NCI-H1092 (cell line): ENCODE measurements around the gene FARSA.
A peak's percentile ranks its signal among the peaks of the same experiment; 100 is the strongest.
"Not testable (repeated sequence)": the region's sequence is repeated elsewhere in the genome, so short reads cannot be mapped to it uniquely, and the experiment has no call there.

Experiments
- DNase-seq: peaks from one replicate; lab custom pipeline; 2025; lab: John Stamatoyannopoulos, UW

FARSA gene

GRCh38 chr19:12933287-12934072 is at the start of gene FARSA:
Gene FARSA, minus strand, starts transcription at chr19:12933711. Its CDS starts 15 bp downstream, at chr19:12933696.
- DNase-seq, result peak; percentile 86

GRCh38 chr19:12983091-12983490 is 49.6 kb upstream of the FARSA start:
- DNase-seq, result no peak

- no peak for DNase-seq
Measured at GRCh38 chr19:12982648-12983047, 49.1 kb upstream of the FARSA start.

- no peak for DNase-seq
Measured at GRCh38 chr19:12979974-12980373, 46.5 kb upstream of the FARSA start.

GRCh38 chr19:12976109-12976508 is 42.6 kb upstream of the FARSA start:
- DNase-seq, result not testable (repeated sequence)

GRCh38 chr19:12975221-12975741 is 41.8 kb upstream of the FARSA start:
- peak; percentile 18 for DNase-seq

GRCh38 chr19:12974301-12975220 is 41.0 kb upstream of the FARSA start:
- DNase-seq, result peak; percentile 14

- no peak for DNase-seq
Measured at GRCh38 chr19:12973236-12973635, 39.7 kb upstream of the FARSA start.

- DNase-seq, result no peak
Measured at GRCh38 chr19:12970070-12970820, 36.7 kb upstream of the FARSA start.

- DNase-seq, result peak; percentile 31
Measured at GRCh38 chr19:12969292-12969988, 35.9 kb upstream of the FARSA start, which contains the start of gene DAND5. Gene DAND5, plus strand, starts transcription at chr19:12969576. Its CDS starts 85 bp downstream, at chr19:12969661.

- no peak for DNase-seq
Measured at GRCh38 chr19:12967907-12968306, 34.4 kb upstream of the FARSA start.

- no peak for DNase-seq
Measured at GRCh38 chr19:12965812-12966135, 32.3 kb upstream of the FARSA start.

- DNase-seq, result peak; percentile 72
Measured at GRCh38 chr19:12965017-12965811, 31.7 kb upstream of the FARSA start.

- no peak for DNase-seq
Measured at GRCh38 chr19:12959481-12959880, 26.0 kb upstream of the FARSA start.

GRCh38 chr19:12957389-12957952 is 24.0 kb upstream of the FARSA start:
- DNase-seq, result not testable (repeated sequence)

- DNase-seq, result peak; percentile 42
Measured at GRCh38 chr19:12956446-12957388, 23.2 kb upstream of the FARSA start, which contains the start of gene GADD45GIP1. Gene GADD45GIP1, minus strand, starts transcription at chr19:12957223. Its CDS starts 11 bp downstream, at chr19:12957212.

GRCh38 chr19:12955996-12956395 is 22.5 kb upstream of the FARSA start:
- no peak for DNase-seq

GRCh38 chr19:12955575-12955974 is 22.1 kb upstream of the FARSA start:
- not testable (repeated sequence) for DNase-seq

- DNase-seq, result no peak
Measured at GRCh38 chr19:12954612-12954962, 21.1 kb upstream of the FARSA start.
